GM12878 (cell line): Measurements from ENCODE around the gene ZNF317. TPM values are rescaled to one million over a fixed set of nuclear protein-coding genes. Genes with fewer than 3 reads are reported as not detected.

Source experiments
- ATAC-seq: fragments of 200-7000 bp; cut with Tn5 transposase; 3 replicates; pipeline ENCODE4 v1.9.1; 2020; ENCODE audit warnings: mild to moderate bottlenecking, moderate library complexity
- BruUV-seq: library from RNA; stranded (reverse); fragments of 400-500 nt; replicated peaks from 2 replicates; lab custom pipeline; 2021; lab: Mats Ljungman, UMichigan
- CTCF ChIA-PET: fragments of 300-600 bp; sonication (Branson Sonifier 250); formaldehyde crosslinking; extraction: SDS; loops from one replicate; lab custom pipeline; 2021; ENCODE audit warnings: inconsistent platforms; lab: Yijun Ruan, JAX
- POLR2A ChIA-PET: fragments of 350-600 bp; formaldehyde crosslinking; extraction: SDS; loops from one replicate; lab custom pipeline; 2021; ENCODE audit warnings: inconsistent platforms; lab: Charles Lee
- RAD21 ChIA-PET: fragments of 300-600 bp; sonication (Branson Sonifier 250); formaldehyde crosslinking; loops from one replicate; lab custom pipeline; 2023; ENCODE audit warnings: antibody characterized with exemption; ENCODE audit not compliant: unreplicated experiment; lab: Charles Lee
- SMC1A ChIA-PET: fragments of 300-600 bp; sonication (Branson Sonifier 250); formaldehyde crosslinking; loops from one replicate; lab custom pipeline; 2023; ENCODE audit not compliant: unreplicated experiment, uncharacterized antibody; lab: Charles Lee
- DNase-seq: peaks from one replicate; pipeline ENCODE4 v3.0.0-alpha.2; 2011; ENCODE audit warnings: low read depth, low spot score
- FAIRE-seq: peaks from 3 replicates; lab custom pipeline; 2011; peaks lifted over from hg19 to GRCh38; lab: Jason Lieb, UNC
- H2AFZ ChIP-seq: 2 replicates; pipeline ENCODE4 v1.6.0; 2011; ENCODE audit warnings: low read depth, low read length, control low read depth; ENCODE audit not compliant: control insufficient read depth
- H3K27ac ChIP-seq: 2 replicates; pipeline ENCODE4 v1.5.1; 2011; ENCODE audit warnings: control low read depth; ENCODE audit not compliant: control insufficient read depth, insufficient read depth
- H3K27me3 ChIP-seq, 2 experiments: replicated peaks in 1 of 2; 2 replicates each; pipeline versions ENCODE4 v1.6.0 to v1.6.1; 2011; ENCODE audit warnings: low read length in 1 of 2; ENCODE audit not compliant: control insufficient read depth in 2 of 2, insufficient read depth in 2 of 2
- H3K36me3 ChIP-seq, 2 experiments: 2 replicates each; pipeline ENCODE4 v1.5.1; 2011; ENCODE audit warnings: low read length in 1 of 2; ENCODE audit not compliant: control insufficient read depth in 2 of 2, insufficient read depth in 2 of 2
- H3K4me1 ChIP-seq: 2 replicates; pipeline ENCODE4 v1.6.1; 2011; ENCODE audit warnings: mild to moderate bottlenecking, low read length, moderate library complexity, mixed read lengths; ENCODE audit not compliant: control insufficient read depth, insufficient read depth
- H3K4me2 ChIP-seq: 2 replicates; pipeline ENCODE4 v1.6.0; 2011; ENCODE audit warnings: control low read depth; ENCODE audit not compliant: control insufficient read depth, insufficient read depth
- H3K4me3 ChIP-seq: fragments of 200-600 bp; sonication (generic); 2 replicates; pipeline ENCODE4 v1.5.1; 2016
- H3K79me2 ChIP-seq: 2 replicates; pipeline ENCODE4 v1.6.0; 2011; ENCODE audit warnings: low read length; ENCODE audit not compliant: control insufficient read depth, insufficient read depth
- H3K9ac ChIP-seq: 2 replicates; pipeline ENCODE4 v1.8.0; 2011; ENCODE audit warnings: low read length, control low read depth, mixed read lengths; ENCODE audit not compliant: control insufficient read depth, insufficient read depth
- H3K9me3 ChIP-seq: replicated peaks from 3 replicates; pipeline ENCODE4 v1.5.1; 2011; ENCODE audit warnings: mild to moderate bottlenecking, low read length; ENCODE audit not compliant: control insufficient read depth, insufficient read depth
- H4K20me1 ChIP-seq: 2 replicates; pipeline ENCODE4 v1.6.0; 2011; ENCODE audit not compliant: control insufficient read depth, insufficient read depth
- BHLHE40 ChIP-seq, 2 experiments: fragments of 450-650 bp in 1 of 2; IDR thresholded peaks; 2 replicates each; pipeline ENCODE4 v1.6.1; 2011 to 2017; ENCODE audit warnings: low read depth in 2 of 2, borderline replicate concordance in 1 of 2, improper control_type of control experiment in 1 of 2, low read length in 1 of 2, mild to moderate bottlenecking in 1 of 2
- IKZF1 ChIP-seq: fragments of 450-650 bp; conservative IDR thresholded peaks from 2 replicates; pipeline ENCODE4 v1.6.1; 2017; ENCODE audit warnings: antibody characterized with exemption, mild to moderate bottlenecking
- MTA2 ChIP-seq: fragments of 450-650 bp; IDR thresholded peaks from 2 replicates; pipeline ENCODE4 v1.6.1; 2016; ENCODE audit warnings: low read depth, mild to moderate bottlenecking, moderate library complexity
- ZNF274 ChIP-seq: IDR thresholded peaks from one replicate; pipeline ENCODE4 v1.8.0; 2011; ENCODE audit not compliant: insufficient read length, insufficient read depth
- ZNF687 ChIP-seq: fragments of 450-650 bp; IDR thresholded peaks from 2 replicates; pipeline ENCODE4 v1.6.1; 2017; ENCODE audit warnings: mild to moderate bottlenecking, moderate library complexity
- WGBS: methylation state at CpG from one replicate; pipeline ENCODE4 v1.1.6; 2016; ENCODE audit warnings: low lambda C conversion rate; ENCODE audit not compliant: insufficient replicate concordance, insufficient coverage; ENCODE audit errors: missing lambda C conversion rate; 5-methylcytosine and 5-hydroxymethylcytosine counted together
- in situ Hi-C: fragments of 300-500 bp; cut with MboI; formaldehyde crosslinking; loops from 9 replicates; pipeline ENCODE4 v1.14.3; 2018; ENCODE audit warnings: mixed read lengths
- intact Hi-C: fragments of 100-400 bp; cut with micrococcal nuclease; formaldehyde crosslinking; loops from one replicate; pipeline ENCODE4 v1.14.2; 2022; ENCODE audit not compliant: unreplicated experiment
- polyA plus RNA-seq, 11 experiments: library from polyadenylated mRNA; depleted of rRNA in 4 of 11; unstranded in 6 of 11; stranded (reverse) in 5 of 11; fragments of >200 nt; fragmentation: Nextera tagmentation in 4 of 11; fragmentation: Illumina TruSeq in 1 of 11; extraction: Ambion mirVana in 4 of 11; extraction: Trizol in 1 of 11; gene quantifications; 1 replicate in 1 of 11; 2 replicates in 10 of 11; pipeline versions ENCODE4 v1.2.1 to v1.2.3, GENCODE V29; 2011 to 2016; ENCODE audit warnings: inconsistent platforms in 2 of 11, missing spikeins in 2 of 11, low read depth in 1 of 11
- total RNA-seq, 4 experiments: library from RNA; depleted of rRNA in 3 of 4; stranded (reverse); fragments of >200 nt in 3 of 4; fragmentation: Illumina TruSeq in 1 of 4; extraction: Trizol in 1 of 4; gene quantifications; 2 replicates each; pipeline versions ENCODE4 v1.2.1 to v1.2.3, GENCODE V29; 2013 to 2021

ZNF317 gene
- total and polyA plus RNA-seq, 10 of the 15 experiments (the other 5 are each of a cell fraction or from before 2014, with no cell fraction given): 22.7 to 39.4 (median 32.6) TPM

GRCh38 chr19:9132422-9132821 is 7.8 kb upstream of the ZNF317 start:
- FAIRE-seq (no peak), ATAC-seq (no peak), DNase-seq (no peak)
- Histone ChIP-seq H3K27me3 (no peaks in the 10 kb centered on the region), H4K20me1 (no peaks in the 10 kb centered on the region), H3K36me3 (no peaks in the 10 kb centered on the region), H3K9me3 (no peaks in the 10 kb centered on the region; the same call in 2 of the 3 replicates), H3K9ac (no peak overlapping the region), H3K79me2 (no peaks in the 10 kb centered on the region), H3K27ac (no peak overlapping the region), H3K4me2 (no peak overlapping the region), H2AFZ (no peak overlapping the region), H3K4me3 (no peak overlapping the region), H3K4me1 (no peaks in the 10 kb centered on the region)
- ChIA-PET RAD21 (no interaction called here), POLR2A (interaction anchor here (0.6 kb wide), 1 partner anchor 511 kb away, joined by 4 read pairs; no protein-coding TSS in a partner anchor), CTCF (interaction anchor here (0.6 kb wide), 1 partner anchor 550 kb away, joined by 3 read pairs; no protein-coding TSS in a partner anchor), SMC1A (interaction anchor here (0.6 kb wide), 1 partner anchor 10 kb away, joined by 3 read pairs; no protein-coding TSS in a partner anchor)
- intact Hi-C loops: loop anchor here (10.0 kb wide), 1 partner anchor 172 kb away; the partner anchor contains the start of gene ZNF699
- TF ChIP-seq ZNF687: no peak
- TF ChIP-seq ZNF274: no peak
- TF ChIP-seq BHLHE40 (IDR thresholded peaks at IDR 0.05; ENCODE audit: borderline replicate concordance in 1 of 2, low read depth in 2 of 2, low read length in 1 of 2): no peak
- TF ChIP-seq MTA2: peak; percentile 66
- TF ChIP-seq IKZF1: peak; percentile 48
- in situ Hi-C loops: loop anchor here (10.0 to 25.0 kb wide), 3 partner anchors 492 to 1105 kb away; partner anchors contain the start of genes S1PR2 and ZNF561
- no TSS peak for BruUV-seq
- WGBS: 23% methylated on average over 5 of the region's 5 CpGs
